GM12878 (cell line): Measurements from ENCODE around the gene SNED1. TPM values are rescaled to one million over a fixed set of nuclear protein-coding genes. Genes with fewer than 3 reads are reported as not detected.

ENCODE experiments used
- BCL11A ChIP-seq: IDR thresholded peaks from 2 replicates; pipeline ENCODE4 v1.6.1; 2011; ENCODE audit warnings: low read depth, low read length
- CBX3 ChIP-seq: fragments of 200-600 bp; sonication (generic); IDR thresholded peaks from 2 replicates; pipeline ENCODE4 v1.6.1; 2016; ENCODE audit warnings: low read depth, borderline replicate concordance
- CHD2 ChIP-seq: IDR thresholded peaks from 2 replicates; pipeline ENCODE4 v1.6.1; 2011; ENCODE audit warnings: low read depth, low read length, improper control_type of control experiment, borderline replicate concordance
- CHD4 ChIP-seq: fragments of 200-600 bp; sonication (generic); IDR thresholded peaks from 2 replicates; pipeline ENCODE4 v1.6.1; 2016; ENCODE audit warnings: mild to moderate bottlenecking
- DPF2 ChIP-seq: fragments of 450-650 bp; IDR thresholded peaks from 2 replicates; pipeline ENCODE4 v1.6.1; 2017; ENCODE audit warnings: mild to moderate bottlenecking
- ELK1 ChIP-seq: IDR thresholded peaks from 2 replicates; pipeline ENCODE4 v1.6.1; 2012; ENCODE audit warnings: low read depth, low read length, improper control_type of control experiment
- GABPA ChIP-seq: IDR thresholded peaks from 2 replicates; pipeline ENCODE4 v1.6.1; 2014; ENCODE audit warnings: antibody characterized with exemption, low read depth, mild to moderate bottlenecking, inconsistent platforms
- JUNB ChIP-seq: IDR thresholded peaks from 2 replicates; pipeline ENCODE4 v1.6.1; 2016; ENCODE audit warnings: antibody characterized with exemption, mild to moderate bottlenecking
- JUND ChIP-seq: IDR thresholded peaks from 2 replicates; pipeline ENCODE4 v1.6.1; 2012; ENCODE audit warnings: low read depth, mild to moderate bottlenecking, low read length, improper control_type of control experiment, moderate library complexity
- MTA2 ChIP-seq: fragments of 450-650 bp; IDR thresholded peaks from 2 replicates; pipeline ENCODE4 v1.6.1; 2016; ENCODE audit warnings: low read depth, mild to moderate bottlenecking, moderate library complexity
- MYC ChIP-seq: IDR thresholded peaks from 2 replicates; pipeline ENCODE4 v1.6.1; 2011; ENCODE audit warnings: mild to moderate bottlenecking, low read length, moderate library complexity, inconsistent platforms; ENCODE audit not compliant: insufficient read depth, insufficient replicate concordance, insufficient read length, severe bottlenecking
- POLR2A ChIP-seq: IDR thresholded peaks from 2 replicates; pipeline ENCODE4 v1.6.1; 2011; ENCODE audit warnings: low read depth, mild to moderate bottlenecking, low read length
- RBBP5 ChIP-seq: fragments of 200-600 bp; sonication (generic); conservative IDR thresholded peaks from 2 replicates; pipeline ENCODE4 v1.6.1; 2016
- SIN3A ChIP-seq: IDR thresholded peaks from 2 replicates; pipeline ENCODE4 v1.6.1; 2012; ENCODE audit warnings: low read depth, low read length, improper control_type of control experiment
- SKIL ChIP-seq: fragments of 450-650 bp; IDR thresholded peaks from 2 replicates; pipeline ENCODE4 v1.6.1; 2017; ENCODE audit warnings: mild to moderate bottlenecking, low read depth, inconsistent platforms; ENCODE audit not compliant: poor library complexity, severe bottlenecking
- ZNF24 ChIP-seq: fragments of 450-650 bp; IDR thresholded peaks from 2 replicates; pipeline ENCODE4 v1.6.1; 2017; ENCODE audit warnings: antibody characterized with exemption, mild to moderate bottlenecking
- polyA plus RNA-seq, 11 experiments: library from polyadenylated mRNA; depleted of rRNA in 4 of 11; unstranded in 6 of 11; stranded (reverse) in 5 of 11; fragments of >200 nt; fragmentation: Nextera tagmentation in 4 of 11; fragmentation: Illumina TruSeq in 1 of 11; extraction: Ambion mirVana in 4 of 11; extraction: Trizol in 1 of 11; gene quantifications; 1 replicate in 1 of 11; 2 replicates in 10 of 11; pipeline versions ENCODE4 v1.2.1 to v1.2.3, GENCODE V29; 2011 to 2016; ENCODE audit warnings: inconsistent platforms in 2 of 11, missing spikeins in 2 of 11, low read depth in 1 of 11
- total RNA-seq, 4 experiments: library from RNA; depleted of rRNA in 3 of 4; stranded (reverse); fragments of >200 nt in 3 of 4; fragmentation: Illumina TruSeq in 1 of 4; extraction: Trizol in 1 of 4; gene quantifications; 2 replicates each; pipeline versions ENCODE4 v1.2.1 to v1.2.3, GENCODE V29; 2013 to 2021
- TF ChIP-seq, protein P1 (sequence below): fragments of 450-650 bp; IDR thresholded peaks from 2 replicates; pipeline ENCODE4 v1.6.1; 2017; ENCODE audit warnings: low read depth, mild to moderate bottlenecking, moderate library complexity
- TF ChIP-seq, protein P2 (sequence below): IDR thresholded peaks from 2 replicates; pipeline ENCODE4 v1.6.1; 2012; ENCODE audit warnings: low read depth, low read length, improper control_type of control experiment
- TF ChIP-seq, protein P3 (sequence below): fragments of 450-650 bp; IDR thresholded peaks from 2 replicates; pipeline ENCODE4 v1.6.1; 2016; ENCODE audit warnings: mild to moderate bottlenecking
- TF ChIP-seq, protein P4 (sequence below): fragments of 450-650 bp; formaldehyde crosslinking; IDR thresholded peaks from 2 replicates; pipeline ENCODE4 v1.5.0; 2022; ENCODE audit warnings: mild to moderate bottlenecking, missing genetic modification characterization

SNED1 gene
- total and polyA plus RNA-seq, 10 of the 15 experiments (the other 5 are each of a cell fraction or from before 2014, with no cell fraction given): 0.05 to 8.4 (median 3.0) TPM

GRCh38 chr2:241041589-241042158, 43.3 kb downstream of the SNED1 start (continued):
- no peak; the same call in 1 of the 2 replicates for TF ChIP-seq GABPA
- TF ChIP-seq JUND: 0 out of 2 replicates have a peak, but pooled peaks have one; percentile 15
- peak; percentile 90 for TF ChIP-seq SKIL
- TF ChIP-seq MTA2: peak; percentile 94
- no peak for TF ChIP-seq ZNF24
- TF ChIP-seq CBX3: no peak
- TF ChIP-seq, protein P1, sequence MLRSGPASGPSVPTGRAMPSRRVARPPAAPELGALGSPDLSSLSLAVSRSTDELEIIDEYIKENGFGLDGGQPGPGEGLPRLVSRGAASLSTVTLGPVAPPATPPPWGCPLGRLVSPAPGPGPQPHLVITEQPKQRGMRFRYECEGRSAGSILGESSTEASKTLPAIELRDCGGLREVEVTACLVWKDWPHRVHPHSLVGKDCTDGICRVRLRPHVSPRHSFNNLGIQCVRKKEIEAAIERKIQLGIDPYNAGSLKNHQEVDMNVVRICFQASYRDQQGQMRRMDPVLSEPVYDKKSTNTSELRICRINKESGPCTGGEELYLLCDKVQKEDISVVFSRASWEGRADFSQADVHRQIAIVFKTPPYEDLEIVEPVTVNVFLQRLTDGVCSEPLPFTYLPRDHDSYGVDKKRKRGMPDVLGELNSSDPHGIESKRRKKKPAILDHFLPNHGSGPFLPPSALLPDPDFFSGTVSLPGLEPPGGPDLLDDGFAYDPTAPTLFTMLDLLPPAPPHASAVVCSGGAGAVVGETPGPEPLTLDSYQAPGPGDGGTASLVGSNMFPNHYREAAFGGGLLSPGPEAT: peak; percentile 94
- TF ChIP-seq JUNB: peak; percentile 77
- no peak for TF ChIP-seq CHD4
- peak; percentile 86 for TF ChIP-seq DPF2
- TF ChIP-seq, protein P2, sequence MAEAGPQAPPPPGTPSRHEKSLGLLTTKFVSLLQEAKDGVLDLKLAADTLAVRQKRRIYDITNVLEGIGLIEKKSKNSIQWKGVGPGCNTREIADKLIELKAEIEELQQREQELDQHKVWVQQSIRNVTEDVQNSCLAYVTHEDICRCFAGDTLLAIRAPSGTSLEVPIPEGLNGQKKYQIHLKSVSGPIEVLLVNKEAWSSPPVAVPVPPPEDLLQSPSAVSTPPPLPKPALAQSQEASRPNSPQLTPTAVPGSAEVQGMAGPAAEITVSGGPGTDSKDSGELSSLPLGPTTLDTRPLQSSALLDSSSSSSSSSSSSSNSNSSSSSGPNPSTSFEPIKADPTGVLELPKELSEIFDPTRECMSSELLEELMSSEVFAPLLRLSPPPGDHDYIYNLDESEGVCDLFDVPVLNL: no peak
- TF ChIP-seq MYC: no peak
- no peak for TF ChIP-seq CHD2
- TF ChIP-seq BCL11A: peak; percentile 60
- TF ChIP-seq SIN3A: no peak
- TF ChIP-seq POLR2A: peak; percentile 24; the same call in 1 of the 2 replicates
- TF ChIP-seq, protein P3, sequence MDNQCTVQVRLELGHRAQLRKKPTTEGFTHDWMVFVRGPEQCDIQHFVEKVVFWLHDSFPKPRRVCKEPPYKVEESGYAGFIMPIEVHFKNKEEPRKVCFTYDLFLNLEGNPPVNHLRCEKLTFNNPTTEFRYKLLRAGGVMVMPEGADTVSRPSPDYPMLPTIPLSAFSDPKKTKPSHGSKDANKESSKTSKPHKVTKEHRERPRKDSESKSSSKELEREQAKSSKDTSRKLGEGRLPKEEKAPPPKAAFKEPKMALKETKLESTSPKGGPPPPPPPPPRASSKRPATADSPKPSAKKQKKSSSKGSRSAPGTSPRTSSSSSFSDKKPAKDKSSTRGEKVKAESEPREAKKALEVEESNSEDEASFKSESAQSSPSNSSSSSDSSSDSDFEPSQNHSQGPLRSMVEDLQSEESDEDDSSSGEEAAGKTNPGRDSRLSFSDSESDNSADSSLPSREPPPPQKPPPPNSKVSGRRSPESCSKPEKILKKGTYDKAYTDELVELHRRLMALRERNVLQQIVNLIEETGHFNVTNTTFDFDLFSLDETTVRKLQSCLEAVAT: peak; percentile 80
- TF ChIP-seq, protein P4, sequence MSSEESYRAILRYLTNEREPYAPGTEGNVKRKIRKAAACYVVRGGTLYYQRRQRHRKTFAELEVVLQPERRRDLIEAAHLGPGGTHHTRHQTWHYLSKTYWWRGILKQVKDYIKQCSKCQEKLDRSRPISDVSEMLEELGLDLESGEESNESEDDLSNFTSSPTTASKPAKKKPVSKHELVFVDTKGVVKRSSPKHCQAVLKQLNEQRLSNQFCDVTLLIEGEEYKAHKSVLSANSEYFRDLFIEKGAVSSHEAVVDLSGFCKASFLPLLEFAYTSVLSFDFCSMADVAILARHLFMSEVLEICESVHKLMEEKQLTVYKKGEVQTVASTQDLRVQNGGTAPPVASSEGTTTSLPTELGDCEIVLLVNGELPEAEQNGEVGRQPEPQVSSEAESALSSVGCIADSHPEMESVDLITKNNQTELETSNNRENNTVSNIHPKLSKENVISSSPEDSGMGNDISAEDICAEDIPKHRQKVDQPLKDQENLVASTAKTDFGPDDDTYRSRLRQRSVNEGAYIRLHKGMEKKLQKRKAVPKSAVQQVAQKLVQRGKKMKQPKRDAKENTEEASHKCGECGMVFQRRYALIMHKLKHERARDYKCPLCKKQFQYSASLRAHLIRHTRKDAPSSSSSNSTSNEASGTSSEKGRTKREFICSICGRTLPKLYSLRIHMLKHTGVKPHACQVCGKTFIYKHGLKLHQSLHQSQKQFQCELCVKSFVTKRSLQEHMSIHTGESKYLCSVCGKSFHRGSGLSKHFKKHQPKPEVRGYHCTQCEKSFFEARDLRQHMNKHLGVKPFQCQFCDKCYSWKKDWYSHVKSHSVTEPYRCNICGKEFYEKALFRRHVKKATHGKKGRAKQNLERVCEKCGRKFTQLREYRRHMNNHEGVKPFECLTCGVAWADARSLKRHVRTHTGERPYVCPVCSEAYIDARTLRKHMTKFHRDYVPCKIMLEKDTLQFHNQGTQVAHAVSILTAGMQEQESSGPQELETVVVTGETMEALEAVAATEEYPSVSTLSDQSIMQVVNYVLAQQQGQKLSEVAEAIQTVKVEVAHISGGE (CRISPR knock-in tag): no peak
- TF ChIP-seq RBBP5: no peak
- TF ChIP-seq ELK1: no peak; the same call in 1 of the 2 replicates
